ENCODE results near the gene OSTM1.

- TF ChIP-seq CTCF (IDR thresholded peaks at IDR 0.05) (no peak), POLR2A (IDR thresholded peaks at IDR 0.05) (no peak)
These were observed 43.8 kb upstream of the OSTM1 start for GRCh38 chr6:108118359-108118724.
